Activated T-cell treated with anti-CD3 and anti-CD28 coated beads, Interleukin-2, amount 50 U/mL, for 4 hours (primary cell): ENCODE results near the gene SEC24A. TPM values are rescaled to one million over a fixed set of nuclear protein-coding genes. Genes with fewer than 3 reads are reported as not detected.
A peak's percentile ranks its signal among the peaks of the same experiment; 100 is the strongest.
"Not testable (repeated sequence)": the region's sequence is repeated elsewhere in the genome, so short reads cannot be mapped to it uniquely, and the experiment has no call there.

Source experiments
- ATAC-seq, 2 donors: fragments of 200-7000 bp; cut with Tn5 transposase; one replicate each; pipeline ENCODE4 v1.10.0; 2021
- DNase-seq: peaks from one replicate; pipeline ENCODE4 v3.0.0-alpha.2; 2020
- H3K27me3 Mint-ChIP-seq: one replicate; pipeline ENCODE4 v1.8.0; 2021; ENCODE audit warnings: low read depth, mixed read lengths
- H3K36me3 Mint-ChIP-seq: one replicate; pipeline ENCODE4 v1.8.0; 2022; ENCODE audit warnings: mixed read lengths; ENCODE audit not compliant: insufficient read depth
- H3K4me1 Mint-ChIP-seq: one replicate; pipeline ENCODE4 v1.8.0; 2021; ENCODE audit warnings: low read depth, mixed read lengths
- H3K4me3 Mint-ChIP-seq: one replicate; pipeline ENCODE4 v1.8.0; 2021; ENCODE audit warnings: mild to moderate bottlenecking, moderate library complexity, mixed read lengths
- H3K9me3 Mint-ChIP-seq: one replicate; pipeline ENCODE4 v1.8.0; 2021; ENCODE audit warnings: mixed read lengths
- total RNA-seq, 3 donors: library from RNA; stranded (reverse); gene quantifications; one replicate each; pipeline ENCODE4 v1.2.1, GENCODE V29; 2021

Gene SEC24A
- total RNA-seq, 3 donors from 2014 or later, result 27.2 to 30.0 (median 28.3) TPM

DNA sequence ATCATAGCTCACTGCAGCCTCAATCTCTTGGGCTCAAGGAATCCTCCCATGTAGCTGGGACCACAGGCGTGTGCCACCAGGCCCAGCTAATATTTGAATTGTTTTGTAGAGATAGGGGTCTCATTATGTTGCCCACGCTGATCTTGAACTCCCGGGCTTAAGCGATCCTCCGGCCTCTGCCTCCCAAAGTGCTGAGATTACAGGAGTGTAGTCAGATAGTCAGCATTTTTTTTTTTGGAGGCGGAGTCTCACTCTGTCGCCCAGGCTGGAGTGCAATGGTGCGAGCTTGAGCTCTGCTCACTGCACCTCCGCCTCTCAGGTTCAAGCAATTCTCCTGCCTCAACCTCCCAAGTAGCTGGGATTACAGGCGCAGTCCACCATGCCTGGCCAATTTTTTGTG lies 14.4 kb upstream of the SEC24A start:
- Mint-ChIP-seq H3K36me3 (no peaks in the 10 kb centered on the region), H3K9me3 (no peaks in the 10 kb centered on the region), H3K4me3 (peak overlapping the region; percentile 3), H3K4me1 (peaks cover 17% of the 10 kb centered on the region), H3K27me3 (no peaks in the 10 kb centered on the region)
- no peak for ATAC-seq
- DNase-seq, result no peak

GRCh38 chr5:134635366-134635765 lies 13.2 kb upstream of the SEC24A start:
- peak in 1 of 2 donors; percentile 9 for ATAC-seq
- DNase-seq, H3K27me3 Mint-ChIP-seq, H3K9me3 Mint-ChIP-seq, H3K36me3 Mint-ChIP-seq, H3K4me3 Mint-ChIP-seq: not testable (repeated sequence)
- H3K4me1 Mint-ChIP-seq, result peaks cover 15% of the 10 kb centered on the region

DNA sequence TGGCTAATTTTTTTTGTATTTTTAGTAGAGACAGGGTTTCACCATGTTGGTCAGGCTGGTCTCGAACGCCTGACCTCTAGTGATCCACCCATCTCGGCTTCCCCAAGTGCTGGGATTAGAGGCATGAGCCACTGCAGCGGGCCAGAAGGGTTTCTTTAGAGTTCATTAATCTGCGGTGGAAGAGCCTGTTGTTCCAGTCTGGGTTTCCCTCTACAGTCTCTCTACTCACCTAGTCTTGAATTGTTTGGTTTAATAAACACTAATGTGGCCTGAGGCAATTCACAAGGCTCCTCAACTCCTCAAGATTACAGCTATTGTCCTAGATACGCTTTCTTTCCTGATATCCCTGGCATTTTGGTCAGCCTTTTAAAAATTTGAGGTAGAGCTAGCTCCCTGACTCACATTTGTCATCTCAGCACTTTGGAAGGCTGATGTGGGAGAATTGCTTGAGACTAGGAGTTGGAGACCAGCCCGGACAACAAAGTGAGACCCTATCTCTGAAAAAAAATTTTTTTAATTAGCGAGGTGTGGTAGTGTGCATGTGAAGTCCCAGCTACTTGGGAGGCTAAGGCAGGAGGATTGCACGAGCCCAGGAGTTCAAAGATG lies 11.4 kb upstream of the SEC24A start:
- no peak for DNase-seq
- ATAC-seq, result no peak
- H3K9me3 Mint-ChIP-seq, result no peaks in the 10 kb centered on the region
- H3K4me1 Mint-ChIP-seq, result peaks cover 5% of the 10 kb centered on the region
- no peaks in the 10 kb centered on the region for H3K36me3 Mint-ChIP-seq
- no peaks in the 10 kb centered on the region for H3K27me3 Mint-ChIP-seq
- H3K4me3 Mint-ChIP-seq, result no peak overlapping the region

- Mint-ChIP-seq H3K9me3 (no peaks in the 10 kb centered on the region), H3K36me3 (no peaks in the 10 kb centered on the region)
- no peak for DNase-seq
Observed at GRCh38 chr5:134638760-134639201, 9.8 kb upstream of the SEC24A start.

DNA sequence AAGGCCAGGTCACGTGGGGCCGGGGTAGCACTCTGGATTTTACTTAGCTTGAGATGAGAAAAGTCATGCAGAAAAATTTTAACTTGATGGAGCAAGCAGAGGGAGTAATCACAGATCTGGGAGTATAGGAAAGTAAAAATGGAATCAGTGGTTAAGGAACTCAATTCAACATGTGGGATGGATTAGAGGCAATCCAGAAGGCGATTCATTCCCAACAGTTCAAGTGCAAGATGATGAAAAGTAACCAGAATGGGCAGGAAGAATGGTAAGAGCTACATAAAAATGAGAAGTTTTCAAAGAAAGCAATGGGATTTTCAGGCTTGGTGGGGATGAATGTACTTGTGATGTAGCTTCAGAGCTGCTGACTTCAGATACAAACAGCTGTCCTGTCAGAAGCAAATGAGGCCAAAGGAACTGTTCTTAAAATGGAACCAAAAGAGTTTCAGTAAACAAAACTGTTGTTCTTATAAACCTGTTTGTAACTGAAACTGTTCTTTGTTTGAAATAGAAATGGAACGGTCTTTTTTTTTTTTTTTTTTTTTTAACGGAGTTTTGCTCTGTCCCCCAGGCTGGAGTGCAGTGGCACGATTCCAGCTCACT lies 5.6 kb upstream of the SEC24A start:
- ATAC-seq, result no peak
- no peak for DNase-seq
- H3K27me3 Mint-ChIP-seq, result no peaks in the 10 kb centered on the region
- peaks cover 5% of the 10 kb centered on the region for H3K4me1 Mint-ChIP-seq
- no peaks in the 10 kb centered on the region for H3K36me3 Mint-ChIP-seq
- H3K9me3 Mint-ChIP-seq, result no peaks in the 10 kb centered on the region
- H3K4me3 Mint-ChIP-seq, result no peak overlapping the region

More at GRCh38 chr5:134638760-134639201, 9.8 kb upstream of the SEC24A start:
- Mint-ChIP-seq H3K27me3 (no peaks in the 10 kb centered on the region), H3K4me3 (no peak overlapping the region), H3K4me1 (peaks cover 5% of the 10 kb centered on the region)
- ATAC-seq, result no peak

- H3K27me3 Mint-ChIP-seq, result no peaks in the 10 kb centered on the region
- peak; percentile 18 for DNase-seq
- H3K36me3 Mint-ChIP-seq, result no peaks in the 10 kb centered on the region
- H3K9me3 Mint-ChIP-seq, result no peaks in the 10 kb centered on the region
- peak; percentile 76 to 79 for ATAC-seq
- peaks cover 20% of the 10 kb centered on the region for H3K4me1 Mint-ChIP-seq
- H3K4me3 Mint-ChIP-seq, result peak overlapping the region; percentile 86
Observed at GRCh38 chr5:134647750-134648424, 698 bp upstream of the SEC24A start.

DNA sequence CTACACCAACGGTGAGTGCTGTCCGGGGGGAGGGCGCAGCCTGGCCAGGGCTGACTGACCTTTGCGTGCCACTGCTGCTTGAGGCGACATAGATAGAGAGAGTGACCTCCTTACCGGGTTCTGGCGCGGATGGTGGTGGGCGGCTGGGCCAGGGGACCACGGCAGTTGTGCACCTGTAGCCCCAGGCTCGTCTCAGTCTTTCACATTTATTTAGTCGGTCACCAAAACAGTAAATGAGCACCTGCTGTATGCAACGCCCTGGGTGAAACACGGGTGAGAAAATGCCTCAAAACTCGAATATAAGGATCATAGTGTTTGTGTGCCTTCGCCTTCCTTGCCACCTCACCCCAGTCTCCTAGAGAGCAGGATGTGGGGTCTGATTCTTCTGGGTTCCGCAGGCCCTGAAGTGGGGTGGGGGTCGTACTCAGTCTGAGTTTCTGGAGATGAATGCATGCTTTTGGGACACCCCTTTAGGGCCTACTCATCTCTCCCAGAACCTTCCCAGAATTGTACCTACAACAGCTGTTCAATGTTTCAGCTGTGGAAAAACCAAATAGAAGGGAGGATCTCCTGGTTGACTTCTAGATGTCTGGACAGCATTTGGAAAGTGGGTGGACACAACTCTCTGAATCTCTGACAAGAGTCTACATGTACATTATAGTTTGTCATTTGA lies 714 bp downstream of the SEC24A start:
- Mint-ChIP-seq H3K9me3 (no peaks in the 10 kb centered on the region), H3K27me3 (no peaks in the 10 kb centered on the region), H3K4me3 (peak overlapping the region; percentile 86), H3K4me1 (peaks cover 20% of the 10 kb centered on the region), H3K36me3 (no peaks in the 10 kb centered on the region)
- DNase-seq, result no peak
- ATAC-seq, result no peak

DNA sequence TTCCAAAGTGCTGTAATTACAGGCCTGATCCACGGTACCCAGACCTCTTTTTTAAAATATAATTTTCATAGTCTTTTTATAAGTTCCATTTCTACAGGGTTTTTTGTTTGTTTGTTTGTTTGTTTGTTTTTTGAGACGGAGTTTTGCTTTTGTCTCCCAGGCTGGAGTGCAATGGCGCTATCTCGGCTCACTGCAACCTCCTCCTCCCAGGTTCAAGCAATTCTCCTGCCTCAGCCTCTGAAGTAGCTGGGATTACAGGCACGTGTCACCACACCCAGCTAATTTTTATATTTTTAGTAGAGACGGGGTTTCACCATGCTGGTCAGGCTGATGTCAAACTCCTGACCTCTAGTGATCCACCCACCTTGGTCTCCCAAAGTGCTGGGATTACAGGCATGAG lies 2.1 kb downstream of the SEC24A start:
- not testable (repeated sequence) for H3K9me3 Mint-ChIP-seq, H3K27me3 Mint-ChIP-seq, ATAC-seq, H3K36me3 Mint-ChIP-seq, DNase-seq
- peaks cover 22% of the 10 kb centered on the region for H3K4me1 Mint-ChIP-seq
- peak overlapping the region; percentile 86 for H3K4me3 Mint-ChIP-seq

DNA sequence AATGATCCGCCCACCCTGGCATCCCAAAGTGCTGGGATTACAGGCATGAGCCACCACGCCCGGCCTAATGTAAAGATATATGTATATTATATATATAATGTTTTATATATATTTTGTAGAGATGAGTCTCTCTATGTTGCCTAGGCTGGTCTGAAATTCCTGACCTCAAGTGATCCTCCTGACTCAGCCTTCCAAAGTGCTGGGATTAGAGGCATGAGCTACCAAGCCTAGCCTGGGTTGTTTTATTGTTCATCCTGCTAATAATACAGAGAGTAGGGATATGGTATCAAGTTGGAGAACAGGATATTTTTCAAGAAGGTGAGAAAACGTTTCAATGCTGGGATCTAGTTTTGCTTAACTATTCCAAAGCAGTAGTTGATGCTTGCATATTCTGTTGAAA lies 2.9 kb downstream of the SEC24A start:
- peaks cover 3% of the 10 kb centered on the region for H3K36me3 Mint-ChIP-seq
- no peak for ATAC-seq
- peaks cover 24% of the 10 kb centered on the region for H3K4me1 Mint-ChIP-seq
- no peak for DNase-seq
- no peak overlapping the region for H3K4me3 Mint-ChIP-seq
- H3K9me3 Mint-ChIP-seq, result no peaks in the 10 kb centered on the region
- H3K27me3 Mint-ChIP-seq, result no peaks in the 10 kb centered on the region

GRCh38 chr5:134656690-134657089 lies 8.1 kb downstream of the SEC24A start:
- peaks cover 7% of the 10 kb centered on the region for H3K36me3 Mint-ChIP-seq
- H3K27me3 Mint-ChIP-seq, result no peaks in the 10 kb centered on the region
- H3K4me3 Mint-ChIP-seq, result no peak overlapping the region
- peaks cover 18% of the 10 kb centered on the region for H3K4me1 Mint-ChIP-seq
- ATAC-seq, result no peak
- no peak for DNase-seq
- no peaks in the 10 kb centered on the region for H3K9me3 Mint-ChIP-seq

DNA sequence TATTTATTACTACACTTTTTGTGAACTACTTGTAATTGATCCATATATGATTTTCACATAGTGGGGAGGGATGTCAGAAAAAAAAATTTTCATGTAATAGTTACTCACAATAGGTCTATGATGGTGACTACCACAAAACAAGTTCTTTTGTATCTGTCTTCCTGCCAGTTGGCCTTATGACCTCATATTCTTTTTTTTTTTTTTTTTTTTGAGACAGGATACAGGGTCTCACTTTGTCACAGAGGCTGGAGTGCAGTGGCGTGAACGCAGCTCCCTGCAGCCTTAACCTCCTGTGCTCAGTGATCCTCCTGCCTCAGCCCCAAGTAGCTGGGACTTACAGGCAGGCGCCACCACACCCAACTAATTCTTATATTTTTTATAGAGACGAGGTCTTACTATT lies 10.9 kb downstream of the SEC24A start:
- Mint-ChIP-seq H3K36me3 (peaks cover 14% of the 10 kb centered on the region), H3K4me1 (peaks cover 16% of the 10 kb centered on the region)
- peak; percentile 10 to 41 for ATAC-seq

DNA sequence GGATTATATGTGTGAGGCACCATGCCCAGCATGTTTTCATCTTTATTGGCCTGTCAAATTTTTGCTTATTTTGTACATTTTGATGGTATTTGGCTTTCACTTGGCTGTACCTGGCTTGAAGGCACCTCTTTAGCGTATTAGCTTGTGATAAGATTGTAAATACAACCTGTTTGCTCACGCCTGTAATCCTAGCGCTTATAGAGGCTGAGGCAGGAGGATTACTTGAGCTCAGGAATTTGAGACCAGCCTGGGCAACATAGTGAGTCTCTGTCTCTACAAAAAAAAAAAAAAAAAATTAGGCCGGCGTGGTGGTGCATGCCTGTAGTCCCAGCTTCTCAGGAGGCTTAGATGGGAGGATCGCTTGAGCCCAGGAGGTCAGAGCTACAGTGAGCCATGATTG lies 11.3 kb downstream of the SEC24A start:
- Mint-ChIP-seq H3K4me3 (no peak overlapping the region), H3K27me3 (no peaks in the 10 kb centered on the region), H3K4me1 (peaks cover 16% of the 10 kb centered on the region), H3K36me3 (peaks cover 14% of the 10 kb centered on the region), H3K9me3 (no peaks in the 10 kb centered on the region)
- ATAC-seq (no peak), DNase-seq (no peak)

More for the DNA sequence above, 10.9 kb downstream of the SEC24A start:
- H3K27me3 Mint-ChIP-seq, result no peaks in the 10 kb centered on the region
- H3K9me3 Mint-ChIP-seq, result no peaks in the 10 kb centered on the region
- H3K4me3 Mint-ChIP-seq, result no peak overlapping the region
- no peak for DNase-seq

- H3K9me3 Mint-ChIP-seq, result no peaks in the 10 kb centered on the region
- no peaks in the 10 kb centered on the region for H3K27me3 Mint-ChIP-seq
- H3K4me3 Mint-ChIP-seq, result no peak overlapping the region
- ATAC-seq (no peak), DNase-seq (no peak)
- peaks cover 11% of the 10 kb centered on the region for H3K36me3 Mint-ChIP-seq
- H3K4me1 Mint-ChIP-seq, result peaks cover 12% of the 10 kb centered on the region
Observed at GRCh38 chr5:134662971-134663370, 14.4 kb downstream of the SEC24A start.

GRCh38 chr5:134664448-134664847 lies 15.9 kb downstream of the SEC24A start:
- peaks cover 5% of the 10 kb centered on the region for H3K4me1 Mint-ChIP-seq
- peaks cover 11% of the 10 kb centered on the region for H3K36me3 Mint-ChIP-seq
- H3K27me3 Mint-ChIP-seq, result no peaks in the 10 kb centered on the region
- no peak overlapping the region for H3K4me3 Mint-ChIP-seq
- DNase-seq (no peak), ATAC-seq (no peak)
- no peaks in the 10 kb centered on the region for H3K9me3 Mint-ChIP-seq
